NCI-H748 (cell line): ENCODE results near the gene SLC12A6.

Experiments used
- DNase-seq: peaks from one replicate; lab custom pipeline; 2025; ENCODE audit not compliant: unreplicated experiment; lab: John Stamatoyannopoulos, UW

Gene SLC12A6

DNA sequence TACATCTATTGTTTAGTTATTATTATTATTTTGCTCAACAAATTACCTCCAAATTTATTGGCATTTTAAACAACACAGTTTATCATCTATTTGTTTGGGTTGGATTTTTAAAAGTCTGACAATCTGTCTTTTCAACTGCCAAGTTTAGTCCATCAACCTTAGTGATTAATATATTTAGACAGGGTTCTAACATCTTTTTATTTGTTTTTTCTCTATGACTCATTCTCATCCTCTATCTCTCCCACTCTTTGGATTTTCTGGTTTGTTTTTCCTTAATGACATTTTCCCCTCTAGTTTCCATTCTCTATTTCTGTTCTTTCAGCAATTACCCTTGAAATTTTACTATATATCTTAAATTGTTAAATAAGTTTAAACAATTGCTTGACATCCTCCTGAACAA lies 70.8 kb downstream of the SLC12A6 start:
- no peak for DNase-seq

DNA sequence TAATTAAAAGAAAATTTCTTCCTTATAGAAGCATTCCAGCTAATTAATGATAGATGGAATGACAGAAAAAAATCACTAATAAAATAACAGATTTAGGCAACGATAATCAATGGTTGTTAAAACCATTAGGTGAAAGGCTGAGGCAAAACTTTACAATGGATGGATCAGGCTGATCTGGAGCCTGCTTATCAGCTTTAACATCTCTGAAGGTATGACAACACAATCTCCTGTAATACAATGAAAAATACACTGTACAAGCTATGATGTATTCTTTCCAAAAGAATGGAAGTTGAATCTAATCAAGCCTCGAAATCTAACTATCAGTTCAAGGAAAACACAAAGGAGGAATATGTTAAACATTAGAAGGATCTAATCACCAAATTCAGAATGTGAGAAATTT lies 73.5 kb downstream of the SLC12A6 start:
- DNase-seq, result no peak

- no peak for DNase-seq
Observed at GRCh38 chr15:34262362-34262761, 75.2 kb downstream of the SLC12A6 start.

GRCh38 chr15:34259566-34259965 lies 78.0 kb downstream of the SLC12A6 start:
- no peak for DNase-seq

DNA sequence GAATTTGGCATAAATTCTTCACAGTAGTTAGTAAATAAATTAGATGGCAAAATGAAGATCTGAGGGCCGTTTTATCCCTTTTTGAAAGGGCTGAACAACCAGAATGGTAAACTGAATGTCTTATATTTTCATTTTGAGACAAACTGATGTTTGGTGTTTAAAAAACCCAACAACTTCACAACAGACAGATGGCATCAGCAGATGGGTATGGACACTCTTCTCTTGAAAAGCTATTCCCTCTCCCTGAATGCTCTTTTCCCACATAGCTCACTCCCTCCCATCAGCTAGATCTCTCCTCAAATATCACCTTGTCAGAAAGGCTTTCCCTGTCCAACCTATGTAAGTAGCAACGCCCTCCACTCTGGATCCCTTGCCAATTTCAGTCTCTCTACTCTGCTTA lies 79.4 kb downstream of the SLC12A6 start:
- no peak for DNase-seq

GRCh38 chr15:34252545-34252944 lies 85.0 kb downstream of the SLC12A6 start:
- no peak for DNase-seq

DNA sequence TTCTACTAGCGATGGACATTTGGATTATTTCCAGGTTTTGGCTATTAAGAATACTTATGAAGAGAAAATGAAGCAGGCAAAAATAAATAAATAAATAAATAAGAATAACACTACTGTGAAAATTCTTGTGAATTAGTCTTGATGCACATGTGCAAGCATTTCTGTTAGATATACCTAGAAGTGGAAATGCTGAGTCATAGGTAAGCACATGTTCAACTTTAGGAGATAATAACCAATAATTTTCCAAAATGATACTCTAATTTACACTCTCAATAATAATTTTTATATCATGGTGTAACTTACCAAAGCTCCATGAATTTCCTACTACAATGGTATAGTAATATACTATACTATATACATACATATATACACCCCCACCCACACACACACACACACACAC lies 89.4 kb downstream of the SLC12A6 start:
- no peak for DNase-seq

DNA sequence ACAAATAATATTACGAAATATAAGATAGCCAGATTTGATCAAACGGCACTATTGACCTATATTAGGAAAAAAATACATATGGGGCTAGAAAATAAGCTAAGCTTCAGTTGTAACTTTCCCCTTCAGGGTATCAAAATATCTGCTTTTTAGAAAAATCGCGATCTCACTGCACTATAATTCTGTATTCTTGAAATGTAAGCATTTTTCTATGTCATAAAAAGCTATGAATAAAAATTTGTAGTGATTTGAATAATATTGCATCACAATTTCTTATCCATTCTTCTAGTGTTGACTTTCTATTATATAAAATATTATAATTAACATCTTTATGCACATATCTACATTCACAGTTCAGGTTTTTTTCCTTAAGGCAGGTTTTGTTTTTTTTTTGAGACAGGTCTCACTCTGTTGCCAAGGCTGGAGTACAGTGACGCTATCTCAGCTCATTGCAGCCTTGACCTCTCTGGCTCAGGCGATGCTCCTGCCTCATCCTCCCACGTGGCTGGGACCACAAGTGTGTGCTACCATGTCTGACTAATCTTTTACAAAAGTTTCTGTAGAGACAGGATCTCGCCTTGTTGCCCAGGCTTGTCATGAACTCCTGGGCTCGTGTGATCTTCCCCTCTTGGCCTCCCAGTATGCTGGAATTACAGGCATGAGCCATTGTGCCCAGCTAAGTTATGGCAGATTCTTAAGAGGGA lies 91.2 kb downstream of the SLC12A6 start:
- no peak for DNase-seq

- no peak for DNase-seq
Observed at GRCh38 chr15:34243226-34243625, 94.4 kb downstream of the SLC12A6 start.

DNA sequence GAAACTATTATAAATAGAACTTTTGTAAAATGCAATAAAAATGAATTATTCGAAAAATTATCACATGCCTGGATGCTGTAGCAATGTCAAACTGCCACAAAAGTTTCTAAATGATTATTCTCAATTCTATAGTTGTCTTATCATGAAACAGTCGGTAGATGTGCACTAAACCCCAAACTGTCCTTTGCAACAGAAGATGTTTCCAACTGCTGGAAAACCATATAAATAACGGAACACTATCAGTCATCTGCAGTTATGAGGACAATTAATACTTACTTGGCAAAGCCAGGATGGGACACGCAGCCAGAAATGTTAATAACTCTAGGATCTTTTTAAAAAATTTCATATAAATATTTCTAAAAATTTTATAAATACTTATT lies 95.3 kb downstream of the SLC12A6 start:
- DNase-seq, result no peak

DNA sequence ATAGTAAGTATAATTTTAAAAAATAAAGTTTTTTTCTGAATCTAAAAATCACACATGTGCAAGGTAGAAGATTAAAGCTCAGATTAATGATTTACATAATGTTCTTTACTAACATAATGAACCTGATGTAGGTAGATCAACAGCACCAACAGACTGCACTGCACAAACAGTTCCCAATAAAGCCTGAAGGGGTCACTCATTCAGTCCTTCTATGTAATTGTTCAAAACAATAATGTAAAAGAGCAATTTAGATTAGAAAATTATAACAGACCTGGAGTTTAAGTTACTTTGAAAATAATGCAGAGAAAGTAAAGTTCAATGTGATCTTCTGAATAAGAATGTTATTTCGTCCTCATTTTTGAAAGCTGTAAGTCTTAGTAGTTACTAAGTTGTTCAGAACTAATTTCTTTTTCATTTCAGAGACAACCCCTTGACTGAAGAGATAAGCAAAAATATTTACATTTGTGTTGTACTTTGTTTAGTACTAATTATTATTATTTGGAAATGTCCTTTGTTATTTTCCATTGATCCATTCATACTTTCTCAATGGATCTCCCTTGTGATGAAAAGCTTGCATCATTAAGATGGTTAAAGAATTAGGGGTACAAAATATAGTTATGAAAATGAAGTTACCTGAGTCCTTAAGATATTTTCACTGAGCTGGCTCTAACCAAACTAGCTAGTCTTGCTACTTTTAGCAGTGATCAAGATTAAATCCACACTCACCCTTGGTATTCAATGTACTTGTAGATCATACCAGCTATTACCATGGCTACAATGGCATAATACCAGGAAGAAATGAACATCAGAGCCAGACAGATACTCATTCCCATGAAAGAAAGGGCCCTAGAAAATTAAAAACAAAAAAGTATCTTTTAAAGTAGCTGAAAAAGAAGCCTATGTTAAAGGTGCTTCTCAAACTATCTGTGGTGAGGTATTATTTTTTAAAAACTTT lies 95.9 kb downstream of the SLC12A6 start:
- DNase-seq, result peak; percentile 10

- DNase-seq, result no peak
Observed at GRCh38 chr15:34240537-34240936, 97.0 kb downstream of the SLC12A6 start.

DNA sequence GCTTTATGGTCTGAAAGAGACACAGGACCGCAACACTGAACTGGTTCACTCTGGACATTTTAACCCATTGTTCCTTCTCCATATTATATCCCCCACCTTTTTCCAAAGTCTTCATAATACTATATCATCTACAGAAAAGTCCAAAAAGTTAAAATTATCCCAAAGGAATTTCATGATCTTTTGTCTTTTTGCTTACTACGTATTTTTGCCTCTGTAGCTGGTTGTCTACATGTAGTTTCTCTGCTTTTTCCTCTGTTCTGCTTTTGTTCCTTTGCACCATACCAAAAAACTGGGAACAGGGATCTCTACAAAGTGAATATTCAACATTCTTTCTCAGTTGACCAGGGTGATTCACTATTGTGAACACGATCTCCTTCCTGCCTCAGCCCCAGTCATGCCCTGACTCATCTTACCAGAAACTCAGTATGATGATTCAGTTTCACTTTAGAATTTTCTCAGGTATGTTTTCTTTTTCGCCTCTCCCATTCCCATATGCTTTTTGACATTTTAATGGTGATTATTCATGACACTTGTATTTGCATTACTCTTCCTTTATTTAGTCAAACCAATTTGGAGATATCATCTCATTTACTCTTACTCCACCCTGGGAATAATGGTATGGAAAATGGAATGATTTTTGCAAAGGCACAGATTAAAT lies 98.3 kb downstream of the SLC12A6 start:
- no peak for DNase-seq

- no peak for DNase-seq
Observed at GRCh38 chr15:34233614-34234013, 104.0 kb downstream of the SLC12A6 start.

DNA sequence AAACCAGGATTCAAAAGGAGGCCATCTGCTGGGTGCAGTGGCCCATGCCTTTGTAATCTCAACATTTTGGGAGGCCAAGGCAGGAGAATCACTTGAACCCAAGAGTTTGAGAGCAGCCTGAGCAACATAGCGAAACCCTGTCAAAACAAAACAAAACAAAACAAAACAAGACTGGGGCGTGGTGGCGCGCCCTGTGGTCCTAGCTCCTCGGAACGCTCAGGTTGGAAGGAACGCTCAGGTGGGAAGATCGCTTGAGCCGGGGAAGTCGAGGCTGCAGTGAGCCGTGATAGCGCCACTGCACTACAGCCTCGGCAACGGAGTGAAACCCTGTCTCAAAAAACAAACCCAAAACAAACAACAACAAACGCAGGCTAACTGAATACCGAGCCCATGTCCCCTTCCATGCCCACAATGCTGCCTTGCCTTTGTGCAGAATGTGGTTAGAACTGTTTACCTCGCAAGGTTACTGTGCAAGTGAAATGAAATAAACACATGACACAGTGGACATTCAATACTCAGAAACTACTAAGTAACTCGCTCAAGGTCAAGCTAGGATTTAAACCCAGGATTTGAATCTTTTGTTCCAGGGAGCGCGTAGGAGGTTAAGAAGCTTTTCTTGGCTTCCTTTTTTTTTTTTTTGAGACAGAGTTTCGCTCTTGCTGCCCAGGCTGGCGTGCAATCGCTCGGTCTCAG lies 113.5 kb downstream of the SLC12A6 start:
- peak; percentile 12 for DNase-seq

DNA sequence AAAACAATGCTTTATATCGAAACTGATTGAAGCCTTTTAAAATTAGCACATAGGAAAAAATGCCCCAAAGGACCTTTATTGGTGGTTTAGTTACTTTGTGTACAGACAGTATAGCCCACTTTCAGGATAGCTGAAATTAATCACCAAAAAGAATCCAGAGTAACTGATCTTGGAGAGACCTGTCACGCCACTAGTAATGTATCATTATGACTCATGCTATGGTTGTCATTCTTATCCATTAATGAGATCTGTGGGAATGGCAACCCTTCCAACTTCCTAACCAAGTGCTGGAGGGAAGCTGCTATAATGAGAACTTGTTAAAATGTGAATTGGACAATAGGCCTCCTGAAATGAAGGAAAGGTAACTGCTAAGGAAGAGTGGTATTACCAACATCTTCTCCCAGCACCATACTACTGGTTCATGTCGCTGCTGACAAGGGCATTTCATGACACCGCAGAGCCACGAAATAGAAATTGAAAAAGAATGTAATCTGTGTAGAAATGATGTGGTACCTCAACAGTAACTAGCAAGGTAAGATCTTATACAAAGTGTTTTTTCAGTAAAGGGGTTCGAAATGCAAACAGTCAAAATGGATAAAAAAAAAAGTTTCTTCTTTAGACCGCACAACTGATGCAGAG lies 119.9 kb downstream of the SLC12A6 start:
- DNase-seq, result no peak

GRCh38 chr15:34216527-34217270 lies 120.9 kb downstream of the SLC12A6 start:
- DNase-seq, result no peak

GRCh38 chr15:34214135-34214534 lies 123.4 kb downstream of the SLC12A6 start:
- no peak for DNase-seq

- no peak for DNase-seq
Observed at GRCh38 chr15:34213690-34214089, 123.9 kb downstream of the SLC12A6 start.
